Renal cortex interstitium (tissue), 11 donors: ENCODE results near the gene ACSS1. TPM values are rescaled to one million over a fixed set of nuclear protein-coding genes. Genes with fewer than 3 reads are reported as not detected.

Source experiments
- DNase-seq, 11 donors: peaks; one replicate each; pipeline ENCODE4 v3.0.0-alpha.2; 2013; ENCODE audit warnings: low read depth in 9 of 11, low spot score in 4 of 11; ENCODE audit errors: extremely low read depth in 1 of 11
- polyA plus RNA-seq, 3 donors: library from polyadenylated mRNA; unstranded; fragments of 120-200 nt; gene quantifications; one replicate each; pipeline ENCODE4 v1.2.1, GENCODE V29; 2013; ENCODE audit not compliant: insufficient read length in 3 of 3

The ACSS1 gene
- polyA plus RNA-seq, 3 donors, result 26.9 to 32.1 (median 27.1) TPM

- no peak for DNase-seq
Observed at GRCh38 chr20:24958506-24959385, 99.2 kb downstream of the ACSS1 start.

DNA sequence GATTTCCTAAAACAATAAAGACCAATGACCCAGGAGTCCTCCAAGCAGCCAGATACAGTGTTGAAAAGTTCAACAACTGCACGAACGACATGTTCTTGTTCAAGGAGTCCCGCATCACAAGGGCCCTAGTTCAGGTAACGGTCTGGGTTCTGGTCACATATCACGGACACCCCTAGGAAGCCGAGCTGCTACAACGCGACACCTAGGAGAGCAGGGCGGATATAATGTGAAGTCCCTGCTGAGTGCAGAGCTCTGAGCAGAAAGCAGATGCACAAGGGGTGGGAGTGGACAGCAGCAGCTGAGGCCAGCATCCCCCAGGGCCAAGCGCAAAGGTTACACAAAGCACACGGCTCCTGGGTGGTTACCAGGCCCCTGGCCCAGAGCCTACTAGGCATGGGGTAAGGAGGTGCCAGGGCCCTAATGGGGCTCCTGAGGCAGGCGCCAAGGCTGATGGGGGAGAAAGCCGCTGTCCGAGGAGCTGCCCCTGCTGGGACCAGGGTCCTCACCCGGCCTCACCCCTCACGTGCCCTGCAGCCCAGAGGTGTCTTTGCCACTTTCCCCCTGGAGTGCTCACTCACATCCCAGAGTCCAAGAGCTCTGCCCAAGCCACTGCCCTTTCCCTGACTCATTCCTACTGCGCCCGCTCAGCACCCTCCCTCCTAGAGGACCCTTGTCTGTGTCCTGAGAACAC, 100.5 kb downstream of the ACSS1 start:
- no peak for DNase-seq

Other genes with a start within 250 kb of the ACSS1 start
- under 1 TPM; 0.33 to 0.38 (median 0.34) TPM for gene CST7, start 108.9 kb downstream of the ACSS1 start, polyA plus RNA-seq
- gene APMAP, start 65.4 kb downstream of the ACSS1 start, polyA plus RNA-seq, result 10 to 100 TPM; 92.7 to 98.7 (median 97.6) TPM
- gene VSX1, start 24.0 kb upstream of the ACSS1 start, polyA plus RNA-seq, result not detected
- 10 to 100 TPM; 45.1 to 50.4 (median 48.9) TPM for gene ENTPD6, start 137.6 kb upstream of the ACSS1 start, polyA plus RNA-seq
- gene PYGB, start 189.9 kb upstream of the ACSS1 start, polyA plus RNA-seq, result 10 to 100 TPM; 45.6 to 53.2 (median 51.1) TPM